Stimulated activated CD4-positive, alpha-beta T cell treated with anti-CD3 and anti-CD28 coated beads, Interleukin-2, amount 100 ng/mL, for 4 hours (primary cell): ENCODE measurements around the gene ASPDH.
"Not testable (repeated sequence)": the region's sequence is repeated elsewhere in the genome, so short reads cannot be mapped to it uniquely, and the experiment has no call there.

Experiments
- DNase-seq: peaks from one replicate; pipeline ENCODE4 v3.0.0-alpha.2; 2020; ENCODE audit warnings: low read depth

Gene ASPDH

GRCh38 chr19:50547385-50548190 lies 33.9 kb upstream of the ASPDH start:
- DNase-seq: no peak

- DNase-seq: no peak
These were observed 33.0 kb upstream of the ASPDH start for GRCh38 chr19:50546527-50547221.

- DNase-seq: no peak
These were observed 29.2 kb upstream of the ASPDH start for GRCh38 chr19:50542943-50543342.

GRCh38 chr19:50537769-50538230 lies 24.1 kb upstream of the ASPDH start:
- peak; percentile 39 for DNase-seq

GRCh38 chr19:50537306-50537685 lies 23.6 kb upstream of the ASPDH start:
- no peak for DNase-seq

GRCh38 chr19:50536662-50537305 lies 23.1 kb upstream of the ASPDH start:
- no peak for DNase-seq

- no peak for DNase-seq
These were observed 22.0 kb upstream of the ASPDH start for GRCh38 chr19:50535672-50536187.

GRCh38 chr19:50534478-50534877 lies 20.8 kb upstream of the ASPDH start:
- DNase-seq: no peak

- DNase-seq: no peak
These were observed 19.2 kb upstream of the ASPDH start for GRCh38 chr19:50532952-50533351.

- DNase-seq: no peak
These were observed 17.5 kb upstream of the ASPDH start for GRCh38 chr19:50531171-50531612.

- not testable (repeated sequence) for DNase-seq
These were observed 14.3 kb upstream of the ASPDH start for GRCh38 chr19:50528052-50528451.

- no peak for DNase-seq
These were observed 9.2 kb upstream of the ASPDH start for GRCh38 chr19:50522881-50523280.

GRCh38 chr19:50520822-50521465 lies 7.2 kb upstream of the ASPDH start:
- no peak for DNase-seq

GRCh38 chr19:50519006-50519575 lies 5.4 kb upstream of the ASPDH start:
- no peak for DNase-seq

- DNase-seq: no peak
These were observed 4.6 kb upstream of the ASPDH start for GRCh38 chr19:50518091-50519005.

GRCh38 chr19:50517704-50518075 lies 4.0 kb upstream of the ASPDH start:
- no peak for DNase-seq

- DNase-seq: no peak
These were observed 3.4 kb upstream of the ASPDH start for GRCh38 chr19:50516964-50517703.

GRCh38 chr19:50516456-50516855 lies 2.7 kb upstream of the ASPDH start:
- DNase-seq: no peak

GRCh38 chr19:50515168-50515561 lies 1.5 kb upstream of the ASPDH start:
- DNase-seq: no peak
